Stimulated activated CD4-positive, alpha-beta T cell treated with anti-CD3 and anti-CD28 coated beads, Interleukin-4, amount 100 ng/mL, for 48 hours (primary cell): ENCODE measurements around the gene APOE.
A peak's percentile ranks its signal among the peaks of the same experiment; 100 is the strongest.

Experiments used
- DNase-seq, 2 donors: peaks; one replicate each; pipeline ENCODE4 v3.0.0-alpha.2; 2020; ENCODE audit warnings: low read depth in 2 of 2

Gene APOE

GRCh38 chr19:44951179-44952159 is 45.9 kb downstream of the APOE start:
- peak; percentile 33 to 48 for DNase-seq

DNA sequence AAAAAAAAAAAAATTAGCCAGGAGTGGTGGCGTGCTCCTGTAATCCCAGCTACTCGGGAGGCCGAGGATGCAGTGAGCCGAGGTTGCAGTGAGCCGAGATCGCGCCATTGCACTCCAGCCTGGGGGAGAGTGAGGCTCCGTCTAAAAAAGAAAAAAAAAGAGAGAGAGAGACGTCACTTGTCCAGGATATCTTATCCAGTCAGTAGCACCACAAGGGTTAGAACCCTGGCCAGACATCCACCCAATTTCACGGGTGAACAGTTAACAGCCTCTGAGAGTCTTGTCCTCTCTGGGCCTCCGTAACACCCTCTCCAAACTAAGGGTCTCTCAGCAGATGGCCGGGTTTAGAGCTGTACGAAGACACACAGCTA is 48.7 kb downstream of the APOE start:
- DNase-seq, result no peak

GRCh38 chr19:44954649-44955504 is 49.3 kb downstream of the APOE start, which contains the start of gene CLPTM1:
Gene CLPTM1 (plus strand): TSS chr19:44955380. CDS start chr19:44955396, 16 bp downstream.
- DNase-seq, result peak; percentile 96 to 98

DNA sequence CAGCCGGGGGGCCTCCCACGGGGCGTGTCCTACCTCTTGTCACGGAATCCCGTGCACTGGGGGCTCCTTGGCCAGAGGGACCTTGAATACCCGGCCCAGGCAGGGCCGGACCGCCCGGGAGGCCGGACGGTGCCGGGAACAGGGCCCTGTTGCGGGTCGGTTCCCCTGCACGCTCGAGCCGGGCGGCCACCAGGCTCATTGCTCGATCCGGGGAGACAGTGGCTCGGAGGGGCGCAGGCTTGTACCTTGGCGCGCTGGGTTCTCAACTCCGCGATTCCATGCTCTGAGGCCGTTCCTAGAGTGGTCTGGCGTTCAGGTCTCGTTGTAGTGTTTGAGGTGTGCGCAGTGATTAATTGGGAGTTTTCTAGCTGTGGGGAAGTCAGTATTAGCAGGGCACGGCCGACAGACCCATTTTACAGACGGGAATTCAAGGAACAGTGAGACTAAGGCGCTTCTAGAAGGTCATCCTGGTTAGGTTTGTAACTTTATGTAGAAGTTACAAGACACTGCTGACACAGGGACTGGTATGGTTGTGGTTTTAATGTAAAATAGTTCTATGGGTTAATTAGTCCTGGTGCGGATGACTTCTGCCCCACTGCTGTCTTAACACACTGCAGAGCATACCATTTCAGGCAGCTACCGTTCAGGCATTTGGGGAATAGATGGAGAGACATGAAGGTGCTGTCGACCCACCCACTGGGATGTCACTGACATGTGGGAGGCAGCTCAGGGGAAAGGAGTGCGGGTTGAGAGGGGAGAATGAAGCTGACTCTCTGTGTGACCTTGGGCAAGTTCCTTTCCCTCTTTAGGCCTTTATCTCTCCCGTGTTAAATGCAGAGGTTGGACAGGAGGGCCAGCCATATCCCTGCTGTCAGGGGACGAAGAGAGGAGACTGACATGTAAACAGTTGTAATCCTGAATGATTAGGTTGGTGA is 50.2 kb downstream of the APOE start:
- DNase-seq, result peak in 1 of 2 donors; percentile 6

DNA sequence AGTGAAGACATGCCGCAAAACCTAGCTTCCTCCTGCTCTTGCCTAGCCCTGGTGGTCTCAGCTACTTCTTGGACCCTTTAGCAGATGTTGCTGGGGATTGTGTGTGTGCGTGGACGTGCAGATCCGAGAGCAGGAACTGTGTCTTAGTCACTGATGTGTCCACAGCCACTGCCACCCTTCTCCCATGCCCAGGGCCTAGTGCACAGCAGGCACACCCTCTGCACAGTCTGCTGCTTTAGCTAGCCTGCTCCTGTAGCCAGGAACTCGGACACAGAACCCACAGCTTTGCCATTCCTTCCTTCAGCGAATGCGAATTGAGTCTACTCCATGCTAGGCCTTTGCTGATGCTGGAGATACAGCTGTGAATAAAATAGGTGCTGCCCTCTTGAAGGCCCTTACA is 51.9 kb downstream of the APOE start:
- no peak for DNase-seq

DNA sequence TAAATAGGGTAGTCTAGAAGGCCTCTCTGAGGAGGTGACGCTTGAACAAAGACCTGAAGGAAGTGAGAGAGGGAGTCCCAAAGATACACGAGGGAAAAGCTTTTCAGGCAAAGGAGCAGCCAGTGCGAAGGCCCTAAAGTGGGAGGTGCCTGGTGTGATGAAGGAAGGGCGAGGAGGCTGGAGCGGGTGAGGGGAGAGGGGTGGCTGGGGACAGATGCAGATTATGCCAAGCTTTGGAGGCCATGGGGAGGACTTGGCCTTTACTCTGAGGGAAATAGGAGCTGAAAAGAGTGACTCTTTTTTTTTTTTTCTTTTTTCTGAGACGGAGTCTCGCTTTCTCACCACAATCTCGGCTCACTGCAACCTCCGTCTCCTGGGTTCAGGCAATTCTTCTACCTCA is 52.5 kb downstream of the APOE start:
- DNase-seq, result no peak
